Measurements from ENCODE around the gene STEAP2.
"Not testable (repeated sequence)": the region's sequence is repeated elsewhere in the genome, so short reads cannot be mapped to it uniquely, and the experiment has no call there.

The STEAP2 gene

GRCh38 chr7:90211391-90212148 is at the start of gene STEAP2:
Gene STEAP2 (plus strand): TSS chr7:90211740. CDS start chr7:90225083, 13,343 bp downstream.
- peak; percentile 90 for DNase-seq (ENCODE audit: low read depth, low spot score)

GRCh38 chr7:90163534-90163933 is 48.0 kb upstream of the STEAP2 start:
- no peak for DNase-seq (ENCODE audit: low read depth, low spot score)

- no peak for DNase-seq (ENCODE audit: low read depth, low spot score)
Observed at GRCh38 chr7:90165724-90166123, 45.8 kb upstream of the STEAP2 start.

- no peak for DNase-seq (ENCODE audit: low read depth, low spot score)
Observed at GRCh38 chr7:90166153-90166552, 45.4 kb upstream of the STEAP2 start.

GRCh38 chr7:90167361-90167760 is 44.2 kb upstream of the STEAP2 start:
- no peak for DNase-seq (ENCODE audit: low read depth, low spot score)

GRCh38 chr7:90169891-90170290 is 41.6 kb upstream of the STEAP2 start:
- no peak for DNase-seq (ENCODE audit: low read depth, low spot score)

GRCh38 chr7:90172121-90172520 is 39.4 kb upstream of the STEAP2 start:
- no peak for DNase-seq (ENCODE audit: low read depth, low spot score)

GRCh38 chr7:90172624-90173023 is 38.9 kb upstream of the STEAP2 start:
- DNase-seq (ENCODE audit: low read depth, low spot score): no peak

GRCh38 chr7:90173127-90173844 is 38.3 kb upstream of the STEAP2 start:
- DNase-seq (ENCODE audit: low read depth, low spot score): no peak

- DNase-seq (ENCODE audit: low read depth, low spot score): no peak
Observed at GRCh38 chr7:90175667-90176066, 35.9 kb upstream of the STEAP2 start.

GRCh38 chr7:90176195-90176594 is 35.3 kb upstream of the STEAP2 start:
- no peak for DNase-seq (ENCODE audit: low read depth, low spot score)

- no peak for DNase-seq (ENCODE audit: low read depth, low spot score)
Observed at GRCh38 chr7:90178166-90178565, 33.4 kb upstream of the STEAP2 start.

- no peak for DNase-seq (ENCODE audit: low read depth, low spot score)
Observed at GRCh38 chr7:90178679-90179278, 32.8 kb upstream of the STEAP2 start.

GRCh38 chr7:90180011-90180585 is 31.4 kb upstream of the STEAP2 start:
- DNase-seq (ENCODE audit: low read depth, low spot score): no peak

- no peak for DNase-seq (ENCODE audit: low read depth, low spot score)
Observed at GRCh38 chr7:90180649-90181048, 30.9 kb upstream of the STEAP2 start.

- no peak for DNase-seq (ENCODE audit: low read depth, low spot score)
Observed at GRCh38 chr7:90181485-90181884, 30.1 kb upstream of the STEAP2 start.

GRCh38 chr7:90186290-90186689 is 25.2 kb upstream of the STEAP2 start:
- not testable (repeated sequence) for DNase-seq (ENCODE audit: low read depth, low spot score)

GRCh38 chr7:90187507-90188050 is 24.0 kb upstream of the STEAP2 start:
- DNase-seq (ENCODE audit: low read depth, low spot score): no peak

- DNase-seq (ENCODE audit: low read depth, low spot score): no peak
Observed at GRCh38 chr7:90188281-90188680, 23.3 kb upstream of the STEAP2 start.

- no peak for DNase-seq (ENCODE audit: low read depth, low spot score)
Observed at GRCh38 chr7:90190995-90191394, 20.5 kb upstream of the STEAP2 start.

- DNase-seq (ENCODE audit: low read depth, low spot score): no peak
Observed at GRCh38 chr7:90191648-90192047, 19.9 kb upstream of the STEAP2 start.
